Retinal pigment epithelial cell (primary cell): Measurements from ENCODE around the gene TMEM151A.
"Not testable (repeated sequence)": the region's sequence is repeated elsewhere in the genome, so short reads cannot be mapped to it uniquely, and the experiment has no call there.

ENCODE experiments used
- DNase-seq: peaks from one replicate; pipeline ENCODE4 v3.0.0-alpha.2; 2010; ENCODE audit warnings: low read depth
- H3K4me3 ChIP-seq: 2 replicates; pipeline ENCODE4 v1.5.1; 2011; ENCODE audit warnings: mild to moderate bottlenecking, low read length, control low read depth, moderate library complexity
- CTCF ChIP-seq: conservative IDR thresholded peaks from 2 replicates; pipeline ENCODE4 v1.5.1; 2011; ENCODE audit warnings: low read depth, low read length, control low read depth, inconsistent platforms

TMEM151A gene

GRCh38 chr11:66315921-66316811, 24.5 kb downstream of the TMEM151A start:
- TF ChIP-seq CTCF: no peak
- no peak for DNase-seq
- H3K4me3 ChIP-seq: no peak overlapping the region

GRCh38 chr11:66316849-66317251, 25.2 kb downstream of the TMEM151A start, which contains the start of gene CD248:
TSS of gene CD248 (minus strand) at chr11:66317044. CDS start at chr11:66317027, 17 bp downstream.
- TF ChIP-seq CTCF: no peak
- no peak within 1 kb of the TSS for H3K4me3 ChIP-seq
- DNase-seq: no peak

- no peak for DNase-seq
- H3K4me3 ChIP-seq: no peak overlapping the region
- TF ChIP-seq CTCF: no peak
These were observed 25.6 kb downstream of the TMEM151A start for GRCh38 chr11:66317322-66317722.

GRCh38 chr11:66317723-66318599, 26.3 kb downstream of the TMEM151A start:
- no peak for TF ChIP-seq CTCF
- DNase-seq: no peak
- H3K4me3 ChIP-seq: no peak overlapping the region

- no peak for DNase-seq
- no peak for TF ChIP-seq CTCF
- no peak overlapping the region for H3K4me3 ChIP-seq
These were observed 26.9 kb downstream of the TMEM151A start for GRCh38 chr11:66318600-66318970.

GRCh38 chr11:66320289-66320688, 28.6 kb downstream of the TMEM151A start:
- not testable (repeated sequence) for H3K4me3 ChIP-seq, DNase-seq

- DNase-seq, H3K4me3 ChIP-seq: not testable (repeated sequence)
These were observed 29.1 kb downstream of the TMEM151A start for GRCh38 chr11:66320748-66321147.
